OCI-M2 (cell line): ENCODE data around the gene OR1I1.
"Not testable (repeated sequence)": the region's sequence is repeated elsewhere in the genome, so short reads cannot be mapped to it uniquely, and the experiment has no call there.

Source experiments
- DNase-seq: peaks from one replicate; lab custom pipeline; 2025; ENCODE audit not compliant: unreplicated experiment; lab: John Stamatoyannopoulos, UW

Gene OR1I1

GRCh38 chr19:15081911-15082310, at the start of gene OR1I1:
Gene OR1I1 (plus strand): TSS chr19:15082211. CDS start chr19:15087066, 4,855 bp downstream.
- no peak for DNase-seq

GRCh38 chr19:15035795-15036311, 46.2 kb upstream of the OR1I1 start:
- no peak for DNase-seq

- DNase-seq = no peak
These were observed 44.4 kb upstream of the OR1I1 start for GRCh38 chr19:15037586-15037985.

- DNase-seq = no peak
These were observed 43.7 kb upstream of the OR1I1 start for GRCh38 chr19:15038294-15038693.

- DNase-seq = no peak
These were observed 40.0 kb upstream of the OR1I1 start for GRCh38 chr19:15042003-15042402.

GRCh38 chr19:15042826-15043225, 39.2 kb upstream of the OR1I1 start:
- no peak for DNase-seq

GRCh38 chr19:15045506-15045905, 36.5 kb upstream of the OR1I1 start:
- no peak for DNase-seq

- DNase-seq = no peak
These were observed 34.3 kb upstream of the OR1I1 start for GRCh38 chr19:15047680-15048079.

GRCh38 chr19:15048128-15048527, 33.9 kb upstream of the OR1I1 start:
- DNase-seq = no peak

- DNase-seq = no peak
These were observed 33.0 kb upstream of the OR1I1 start, which contains the start of gene CASP14 for GRCh38 chr19:15048885-15049541. Gene CASP14 (plus strand): TSS chr19:15049480. CDS start chr19:15052252, 2,772 bp downstream.

GRCh38 chr19:15050639-15051038, 31.4 kb upstream of the OR1I1 start:
- DNase-seq = no peak

GRCh38 chr19:15062036-15062435, 20.0 kb upstream of the OR1I1 start:
- DNase-seq = no peak

- not testable (repeated sequence) for DNase-seq
These were observed 11.6 kb upstream of the OR1I1 start for GRCh38 chr19:15070386-15070785.

- DNase-seq = no peak
These were observed 8.9 kb upstream of the OR1I1 start for GRCh38 chr19:15072930-15073647.

GRCh38 chr19:15074371-15074770, 7.6 kb upstream of the OR1I1 start:
- DNase-seq = no peak

GRCh38 chr19:15075806-15076205, 6.2 kb upstream of the OR1I1 start:
- DNase-seq = no peak

GRCh38 chr19:15080002-15080401, 2.0 kb upstream of the OR1I1 start:
- not testable (repeated sequence) for DNase-seq

- no peak for DNase-seq
These were observed 5.2 kb downstream of the OR1I1 start for GRCh38 chr19:15087182-15087581.

- DNase-seq = peak; percentile 17
These were observed 10.1 kb downstream of the OR1I1 start for GRCh38 chr19:15091918-15092753.

GRCh38 chr19:15093001-15093400, 11.0 kb downstream of the OR1I1 start:
- no peak for DNase-seq

GRCh38 chr19:15096223-15096622, 14.2 kb downstream of the OR1I1 start:
- no peak for DNase-seq
